HEK293 (cell line): ENCODE measurements around the gene SHISAL1.
A peak's percentile ranks its signal among the peaks of the same experiment; 100 is the strongest.

Source experiments
- GLI4 ChIP-seq: fragments of 450-650 bp; formaldehyde crosslinking; IDR thresholded peaks from 2 replicates; pipeline ENCODE4 v1.5.1; 2016; ENCODE audit warnings: missing biosample characterization, missing genetic modification characterization
- HOXD13 ChIP-seq: sonication (generic); formaldehyde crosslinking; IDR thresholded peaks from 2 replicates; pipeline ENCODE4 v1.8.0; 2022; ENCODE audit warnings: missing genetic modification reagents, borderline replicate concordance
- MEIS1 ChIP-seq: sonication (generic); formaldehyde crosslinking; IDR thresholded peaks from 2 replicates; pipeline ENCODE4 v1.8.1; 2022; ENCODE audit warnings: missing genetic modification reagents, mild to moderate bottlenecking, borderline replicate concordance
- MZF1 ChIP-seq: fragments of 450-650 bp; formaldehyde crosslinking; IDR thresholded peaks from 2 replicates; pipeline ENCODE4 v1.5.1; 2017; ENCODE audit warnings: missing biosample characterization, missing genetic modification characterization, borderline replicate concordance
- PRDM2 ChIP-seq: fragments of 450-650 bp; formaldehyde crosslinking; IDR thresholded peaks from 2 replicates; pipeline ENCODE4 v1.5.1; 2016; ENCODE audit warnings: missing biosample characterization, missing genetic modification characterization, borderline replicate concordance
- SALL2 ChIP-seq: fragments of 450-650 bp; formaldehyde crosslinking; IDR thresholded peaks from 2 replicates; pipeline ENCODE4 v1.5.0; 2017; ENCODE audit warnings: missing biosample characterization, mild to moderate bottlenecking, missing genetic modification characterization, borderline replicate concordance
- SCRT2 ChIP-seq: fragments of 450-650 bp; formaldehyde crosslinking; IDR thresholded peaks from 2 replicates; pipeline ENCODE4 v1.5.1; 2016; ENCODE audit warnings: missing biosample characterization, missing genetic modification characterization
- ZBTB20 ChIP-seq: fragments of 450-650 bp; formaldehyde crosslinking; IDR thresholded peaks from 2 replicates; pipeline ENCODE4 v1.5.1; 2016; ENCODE audit warnings: missing biosample characterization, missing genetic modification characterization
- ZFP3 ChIP-seq: fragments of 450-650 bp; formaldehyde crosslinking; IDR thresholded peaks from 2 replicates; pipeline ENCODE4 v1.5.1; 2016; ENCODE audit warnings: low read depth, missing biosample characterization, missing genetic modification characterization
- ZFP69B ChIP-seq: fragments of 450-650 bp; formaldehyde crosslinking; IDR thresholded peaks from 2 replicates; pipeline ENCODE4 v1.5.1; 2016; ENCODE audit warnings: missing biosample characterization, missing genetic modification characterization
- ZNF114 ChIP-seq: fragments of 450-650 bp; formaldehyde crosslinking; IDR thresholded peaks from 2 replicates; pipeline ENCODE4 v1.5.0; 2017; ENCODE audit warnings: missing biosample characterization, missing genetic modification characterization
- ZNF214 ChIP-seq: fragments of 450-650 bp; formaldehyde crosslinking; IDR thresholded peaks from 2 replicates; pipeline ENCODE4 v1.5.1; 2017; ENCODE audit warnings: missing biosample characterization, mild to moderate bottlenecking, missing genetic modification characterization, borderline replicate concordance
- ZNF274 ChIP-seq, 2 experiments: fragments of 200-500 bp in 1 of 2; fragments of 450-650 bp in 1 of 2; sonication (Bioruptor generic) in 1 of 2; formaldehyde crosslinking in 1 of 2; IDR thresholded peaks; 2 replicates each; pipeline versions ENCODE4 v1.5.1 to v1.6.1; 2014 to 2016; ENCODE audit warnings: borderline replicate concordance in 1 of 2, inconsistent platforms in 1 of 2, low read length in 1 of 2, missing biosample characterization in 1 of 2, missing genetic modification characterization in 1 of 2
- ZNF423 ChIP-seq: fragments of 450-650 bp; formaldehyde crosslinking; IDR thresholded peaks from 2 replicates; pipeline ENCODE4 v1.5.1; 2016; ENCODE audit warnings: missing biosample characterization, missing genetic modification characterization
- ZNF426 ChIP-seq: fragments of 450-650 bp; formaldehyde crosslinking; IDR thresholded peaks from 2 replicates; pipeline ENCODE4 v1.5.1; 2017; ENCODE audit warnings: missing biosample characterization, missing genetic modification characterization, mild to moderate bottlenecking, inconsistent platforms, moderate library complexity
- ZNF560 ChIP-seq: fragments of 450-650 bp; formaldehyde crosslinking; IDR thresholded peaks from 2 replicates; pipeline ENCODE4 v1.5.1; 2017; ENCODE audit warnings: missing biosample characterization, missing genetic modification characterization, borderline replicate concordance
- ZNF585B ChIP-seq: fragments of 450-650 bp; formaldehyde crosslinking; IDR thresholded peaks from 2 replicates; pipeline ENCODE4 v1.5.1; 2016; ENCODE audit warnings: missing biosample characterization, missing genetic modification characterization
- ZNF610 ChIP-seq: fragments of 450-650 bp; formaldehyde crosslinking; IDR thresholded peaks from 2 replicates; pipeline ENCODE4 v1.5.1; 2016; ENCODE audit warnings: missing biosample characterization, missing genetic modification characterization, borderline replicate concordance
- ZNF623 ChIP-seq: fragments of 450-650 bp; formaldehyde crosslinking; IDR thresholded peaks from 2 replicates; pipeline ENCODE4 v1.5.1; 2016; ENCODE audit warnings: missing biosample characterization, missing genetic modification characterization
- ZNF624 ChIP-seq: fragments of 450-650 bp; formaldehyde crosslinking; IDR thresholded peaks from 2 replicates; pipeline ENCODE4 v1.5.1; 2017; ENCODE audit warnings: missing biosample characterization, missing genetic modification characterization
- ZNF664 ChIP-seq: fragments of 450-650 bp; formaldehyde crosslinking; IDR thresholded peaks from 2 replicates; pipeline ENCODE4 v1.5.1; 2016; ENCODE audit warnings: missing biosample characterization, missing genetic modification characterization
- ZNF704 ChIP-seq: fragments of 450-650 bp; formaldehyde crosslinking; IDR thresholded peaks from 2 replicates; pipeline ENCODE4 v1.5.1; 2016; ENCODE audit warnings: missing biosample characterization, missing genetic modification characterization
- ZNF792 ChIP-seq: fragments of 450-650 bp; formaldehyde crosslinking; IDR thresholded peaks from 2 replicates; pipeline ENCODE4 v1.5.1; 2016; ENCODE audit warnings: missing biosample characterization, missing genetic modification characterization
- ZSCAN23 ChIP-seq: fragments of 450-650 bp; formaldehyde crosslinking; IDR thresholded peaks from 2 replicates; pipeline ENCODE4 v1.5.1; 2016; ENCODE audit warnings: missing biosample characterization, missing genetic modification characterization
- ZSCAN4 ChIP-seq: fragments of 450-650 bp; formaldehyde crosslinking; IDR thresholded peaks from 2 replicates; pipeline ENCODE4 v1.5.1; 2017; ENCODE audit warnings: missing biosample characterization, missing genetic modification characterization
- TF ChIP-seq, protein P1 (sequence below): fragments of 450-650 bp; formaldehyde crosslinking; IDR thresholded peaks from 2 replicates; pipeline ENCODE4 v1.5.0; 2017; ENCODE audit warnings: missing biosample characterization, missing genetic modification characterization, borderline replicate concordance
- TF ChIP-seq, protein P2 (sequence below): fragments of 450-650 bp; formaldehyde crosslinking; IDR thresholded peaks from 2 replicates; pipeline ENCODE4 v1.5.1; 2017; ENCODE audit warnings: missing biosample characterization, mild to moderate bottlenecking, missing genetic modification characterization, moderate library complexity

Gene SHISAL1

GRCh38 chr22:44331881-44332714 is 19.3 kb upstream of the SHISAL1 start (continued):
- no peak for TF ChIP-seq ZNF704 (tag by site-specific recombination)
- TF ChIP-seq ZNF664: no peak
- no peak for TF ChIP-seq ZNF560 (tag by site-specific recombination)
- TF ChIP-seq GLI4: peak; percentile 55; the same call in 1 of the 2 replicates
- TF ChIP-seq, protein P1, sequence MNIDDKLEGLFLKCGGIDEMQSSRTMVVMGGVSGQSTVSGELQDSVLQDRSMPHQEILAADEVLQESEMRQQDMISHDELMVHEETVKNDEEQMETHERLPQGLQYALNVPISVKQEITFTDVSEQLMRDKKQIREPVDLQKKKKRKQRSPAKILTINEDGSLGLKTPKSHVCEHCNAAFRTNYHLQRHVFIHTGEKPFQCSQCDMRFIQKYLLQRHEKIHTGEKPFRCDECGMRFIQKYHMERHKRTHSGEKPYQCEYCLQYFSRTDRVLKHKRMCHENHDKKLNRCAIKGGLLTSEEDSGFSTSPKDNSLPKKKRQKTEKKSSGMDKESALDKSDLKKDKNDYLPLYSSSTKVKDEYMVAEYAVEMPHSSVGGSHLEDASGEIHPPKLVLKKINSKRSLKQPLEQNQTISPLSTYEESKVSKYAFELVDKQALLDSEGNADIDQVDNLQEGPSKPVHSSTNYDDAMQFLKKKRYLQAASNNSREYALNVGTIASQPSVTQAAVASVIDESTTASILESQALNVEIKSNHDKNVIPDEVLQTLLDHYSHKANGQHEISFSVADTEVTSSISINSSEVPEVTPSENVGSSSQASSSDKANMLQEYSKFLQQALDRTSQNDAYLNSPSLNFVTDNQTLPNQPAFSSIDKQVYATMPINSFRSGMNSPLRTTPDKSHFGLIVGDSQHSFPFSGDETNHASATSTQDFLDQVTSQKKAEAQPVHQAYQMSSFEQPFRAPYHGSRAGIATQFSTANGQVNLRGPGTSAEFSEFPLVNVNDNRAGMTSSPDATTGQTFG (tag by site-specific recombination): no peak
- 0 out of 2 replicates have a peak, but pooled peaks have one; percentile 38 for TF ChIP-seq ZSCAN4 (tag by site-specific recombination)
- no peak for TF ChIP-seq ZNF426 (tag by site-specific recombination)
- TF ChIP-seq ZBTB20 (tag by site-specific recombination): peak; percentile 40; the same call in 1 of the 2 replicates
- TF ChIP-seq ZNF792: no peak
- TF ChIP-seq, protein P2, sequence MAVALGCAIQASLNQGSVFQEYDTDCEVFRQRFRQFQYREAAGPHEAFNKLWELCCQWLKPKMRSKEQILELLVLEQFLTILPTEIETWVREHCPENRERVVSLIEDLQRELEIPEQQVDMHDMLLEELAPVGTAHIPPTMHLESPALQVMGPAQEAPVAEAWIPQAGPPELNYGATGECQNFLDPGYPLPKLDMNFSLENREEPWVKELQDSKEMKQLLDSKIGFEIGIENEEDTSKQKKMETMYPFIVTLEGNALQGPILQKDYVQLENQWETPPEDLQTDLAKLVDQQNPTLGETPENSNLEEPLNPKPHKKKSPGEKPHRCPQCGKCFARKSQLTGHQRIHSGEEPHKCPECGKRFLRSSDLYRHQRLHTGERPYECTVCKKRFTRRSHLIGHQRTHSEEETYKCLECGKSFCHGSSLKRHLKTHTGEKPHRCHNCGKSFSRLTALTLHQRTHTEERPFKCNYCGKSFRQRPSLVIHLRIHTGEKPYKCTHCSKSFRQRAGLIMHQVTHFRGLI (tag by site-specific recombination): no peak
- TF ChIP-seq ZNF610: no peak
- peak; percentile 66; the same call in 1 of the 2 replicates for TF ChIP-seq ZSCAN23 (tag by site-specific recombination)
- TF ChIP-seq MEIS1 (CRISPR knock-in tag): no peak
- no peak for TF ChIP-seq HOXD13
- TF ChIP-seq ZNF624 (tag by site-specific recombination): no peak
- TF ChIP-seq SCRT2 (tag by site-specific recombination): no peak
- TF ChIP-seq ZNF214 (tag by site-specific recombination): no peak
- no peak for TF ChIP-seq ZFP3 (tag by site-specific recombination)
- no peak for TF ChIP-seq ZNF114 (tag by site-specific recombination)
- no peak for TF ChIP-seq ZNF585B
- TF ChIP-seq MZF1 (tag by site-specific recombination): no peak
- no peak for TF ChIP-seq ZNF623 (tag by site-specific recombination)
- no peak for TF ChIP-seq ZNF274 (IDR thresholded peaks at IDR 0.05; ENCODE audit: low read length)
- no peak for TF ChIP-seq ZNF274 (tag by site-specific recombination; IDR thresholded peaks at IDR 0.05; ENCODE audit: borderline replicate concordance)
- TF ChIP-seq ZNF423 (tag by site-specific recombination): no peak
- TF ChIP-seq SALL2: 0 out of 2 replicates have a peak, but pooled peaks have one; percentile 70
- no peak for TF ChIP-seq PRDM2 (tag by site-specific recombination)
- TF ChIP-seq ZFP69B (tag by site-specific recombination): peak; percentile 86
